HepG2 (cell line): Measurements from ENCODE around the gene FGFR3. TPM values are rescaled to one million over a fixed set of nuclear protein-coding genes. Genes with fewer than 3 reads are reported as not detected.

Source experiments
- KMT2B ChIP-seq: IDR thresholded peaks from 2 replicates; pipeline ENCODE4 v1.6.1; 2016; ENCODE audit warnings: missing genetic modification reagents, missing compliant biosample characterization
- MAZ ChIP-seq, 2 experiments: sonication (generic) in 1 of 2; formaldehyde crosslinking in 1 of 2; IDR thresholded peaks; 2 replicates each; pipeline versions ENCODE4 v1.5.0 to v1.6.1; 2012 to 2020; ENCODE audit warnings: low read depth in 2 of 2, mild to moderate bottlenecking in 2 of 2, borderline replicate concordance in 1 of 2, improper control_type of control experiment in 1 of 2, low read length in 1 of 2, missing genetic modification reagents in 1 of 2, moderate library complexity in 1 of 2
- REPIN1 ChIP-seq: sonication (generic); formaldehyde crosslinking; IDR thresholded peaks from 2 replicates; pipeline ENCODE4 v1.8.0; 2022; ENCODE audit warnings: missing genetic modification reagents, low read depth, mild to moderate bottlenecking, borderline replicate concordance
- SATB2 ChIP-seq: sonication (generic); formaldehyde crosslinking; IDR thresholded peaks from 2 replicates; pipeline ENCODE4 v1.5.0; 2020; ENCODE audit warnings: missing genetic modification reagents
- SUZ12 ChIP-seq: fragments of 150-350 bp; IDR thresholded peaks from 2 replicates; pipeline ENCODE4 v1.6.1; 2014; ENCODE audit warnings: low read depth, low read length
- TBX3 ChIP-seq: fragments of 450-650 bp; IDR thresholded peaks from 2 replicates; pipeline ENCODE4 v1.6.1; 2017; ENCODE audit warnings: antibody characterized with exemption, mild to moderate bottlenecking, inconsistent platforms, borderline replicate concordance
- ZFY ChIP-seq: sonication (generic); formaldehyde crosslinking; IDR thresholded peaks from 2 replicates; pipeline ENCODE4 v1.4.0; 2020; ENCODE audit warnings: missing genetic modification reagents
- ZNF235 ChIP-seq: sonication (generic); formaldehyde crosslinking; IDR thresholded peaks from 2 replicates; pipeline ENCODE4 v1.8.1; 2023; ENCODE audit warnings: mild to moderate bottlenecking, missing genetic modification reagents, borderline replicate concordance
- ZNF543 ChIP-seq: sonication (generic); formaldehyde crosslinking; IDR thresholded peaks from 2 replicates; pipeline ENCODE4 v1.4.0; 2020; ENCODE audit warnings: mild to moderate bottlenecking, missing genetic modification reagents
- ZNF567 ChIP-seq: sonication (generic); formaldehyde crosslinking; IDR thresholded peaks from 2 replicates; pipeline ENCODE4 v1.8.1; 2023; ENCODE audit warnings: mild to moderate bottlenecking, missing genetic modification reagents, borderline replicate concordance
- ZNF7 ChIP-seq: IDR thresholded peaks from 2 replicates; pipeline ENCODE4 v1.6.1; 2016; ENCODE audit warnings: missing biosample characterization, missing genetic modification reagents
- ZNF724P ChIP-seq: sonication (generic); formaldehyde crosslinking; IDR thresholded peaks from 2 replicates; pipeline ENCODE4 v1.8.0; 2022; ENCODE audit warnings: missing genetic modification reagents, borderline replicate concordance
- ZNF737 ChIP-seq: sonication (generic); formaldehyde crosslinking; IDR thresholded peaks from 2 replicates; pipeline ENCODE4 v1.5.0; 2020; ENCODE audit warnings: missing genetic modification reagents, mild to moderate bottlenecking, borderline replicate concordance
- ZNF75D ChIP-seq: sonication (generic); formaldehyde crosslinking; IDR thresholded peaks from 2 replicates; pipeline ENCODE4 v1.8.1; 2023; ENCODE audit warnings: missing genetic modification reagents, mild to moderate bottlenecking, borderline replicate concordance
- ZSCAN29 ChIP-seq: sonication (generic); formaldehyde crosslinking; conservative IDR thresholded peaks from 2 replicates; pipeline ENCODE4 v1.4.0; 2020; ENCODE audit warnings: mild to moderate bottlenecking, missing genetic modification reagents
- ZZZ3 ChIP-seq: sonication (generic); formaldehyde crosslinking; IDR thresholded peaks from 2 replicates; pipeline ENCODE4 v1.4.0; 2020; ENCODE audit warnings: missing genetic modification reagents, mild to moderate bottlenecking, borderline replicate concordance
- polyA plus RNA-seq, 8 experiments: library from polyadenylated mRNA; depleted of rRNA in 3 of 8; stranded (reverse) in 7 of 8; unstranded in 1 of 8; fragments of >200 nt; fragmentation: Illumina TruSeq in 4 of 8; extraction: Trizol in 4 of 8; gene quantifications; 2 replicates each; pipeline versions ENCODE4 v1.2.1 to v1.2.3, GENCODE V29; 2011 to 2016; ENCODE audit warnings: low read depth in 4 of 8, missing spikeins in 1 of 8, mixed read lengths in 1 of 8; ENCODE audit not compliant: insufficient read depth in 1 of 8
- total RNA-seq, 5 experiments: library from RNA; depleted of rRNA; stranded (reverse); fragments of >200 nt; fragmentation: Illumina TruSeq; extraction: Trizol; gene quantifications; 2 replicates each; pipeline ENCODE4 v1.2.3, GENCODE V29; 2016; ENCODE audit warnings: low read depth in 1 of 5
- TF ChIP-seq, protein P1 (sequence below): sonication (generic); formaldehyde crosslinking; IDR thresholded peaks from 2 replicates; pipeline ENCODE4 v1.5.1; 2020; ENCODE audit warnings: mild to moderate bottlenecking, missing genetic modification reagents, moderate library complexity
- TF ChIP-seq, protein P2 (sequence below): sonication (generic); formaldehyde crosslinking; IDR thresholded peaks from 2 replicates; pipeline ENCODE4 v1.8.0; 2023; ENCODE audit warnings: mild to moderate bottlenecking, missing genetic modification reagents
- TF ChIP-seq, protein P3 (sequence below): IDR thresholded peaks from 2 replicates; pipeline ENCODE4 v1.6.1; 2016; ENCODE audit warnings: mild to moderate bottlenecking
- TF ChIP-seq, protein P4 (sequence below): sonication (generic); formaldehyde crosslinking; IDR thresholded peaks from 2 replicates; pipeline ENCODE4 v1.4.0; 2020; ENCODE audit warnings: missing genetic modification reagents

FGFR3 gene
- total and polyA plus RNA-seq, 2 of the 13 experiments (the other 11 are each of a cell fraction or from before 2014, with no cell fraction given), result 103 to 109 TPM

DNA sequence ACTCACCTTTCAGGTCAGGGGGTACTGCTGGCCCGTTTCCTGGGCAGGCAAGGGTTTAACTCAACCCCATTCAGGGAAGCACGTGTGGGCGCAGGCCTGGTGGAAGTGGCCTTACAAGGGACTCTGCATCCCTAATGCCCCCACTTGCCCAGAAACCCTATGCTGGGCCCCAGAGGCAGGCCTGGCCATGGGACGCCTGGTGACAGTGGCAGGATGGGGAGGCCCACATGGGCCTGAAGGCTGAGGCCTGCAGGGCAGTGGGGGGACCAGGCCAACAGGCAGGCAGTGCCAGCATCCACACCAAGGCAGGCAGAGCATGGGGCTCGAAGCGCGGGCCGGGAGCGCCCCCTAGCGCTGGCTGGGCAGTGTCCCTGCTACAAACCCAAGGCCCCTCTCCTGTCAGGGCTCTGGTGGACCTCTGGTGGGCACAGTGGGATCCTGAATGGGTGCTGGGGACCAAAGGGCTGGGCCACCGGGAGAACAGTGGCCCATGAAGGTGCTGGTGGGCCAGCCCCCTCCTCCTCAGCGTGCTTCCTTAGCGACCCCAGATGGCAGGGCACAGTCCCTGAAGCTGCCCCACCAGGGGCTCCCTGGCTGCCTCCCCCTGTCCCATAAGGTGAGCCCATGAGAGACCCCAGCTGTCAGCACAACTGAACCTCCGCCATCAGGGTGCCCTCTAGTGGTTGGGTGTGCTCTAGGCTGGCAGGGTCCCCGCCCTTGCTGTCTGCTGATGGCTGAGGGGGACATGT is 16.8 kb downstream of the FGFR3 start (continued):
- TF ChIP-seq ZNF75D (CRISPR knock-in tag), result no peak
- no peak for TF ChIP-seq MAZ (IDR thresholded peaks at IDR 0.05; ENCODE audit: borderline replicate concordance, low read depth, low read length)
- peak; percentile 97 for TF ChIP-seq MAZ (CRISPR knock-in tag; IDR thresholded peaks at IDR 0.05; ENCODE audit: low read depth)
- peak; percentile 67; the same call in 1 of the 2 replicates for TF ChIP-seq ZNF737 (CRISPR knock-in tag)
- no peak for TF ChIP-seq KMT2B (CRISPR knock-in tag)
- no peak for TF ChIP-seq ZSCAN29 (CRISPR knock-in tag)
- TF ChIP-seq, protein P1, sequence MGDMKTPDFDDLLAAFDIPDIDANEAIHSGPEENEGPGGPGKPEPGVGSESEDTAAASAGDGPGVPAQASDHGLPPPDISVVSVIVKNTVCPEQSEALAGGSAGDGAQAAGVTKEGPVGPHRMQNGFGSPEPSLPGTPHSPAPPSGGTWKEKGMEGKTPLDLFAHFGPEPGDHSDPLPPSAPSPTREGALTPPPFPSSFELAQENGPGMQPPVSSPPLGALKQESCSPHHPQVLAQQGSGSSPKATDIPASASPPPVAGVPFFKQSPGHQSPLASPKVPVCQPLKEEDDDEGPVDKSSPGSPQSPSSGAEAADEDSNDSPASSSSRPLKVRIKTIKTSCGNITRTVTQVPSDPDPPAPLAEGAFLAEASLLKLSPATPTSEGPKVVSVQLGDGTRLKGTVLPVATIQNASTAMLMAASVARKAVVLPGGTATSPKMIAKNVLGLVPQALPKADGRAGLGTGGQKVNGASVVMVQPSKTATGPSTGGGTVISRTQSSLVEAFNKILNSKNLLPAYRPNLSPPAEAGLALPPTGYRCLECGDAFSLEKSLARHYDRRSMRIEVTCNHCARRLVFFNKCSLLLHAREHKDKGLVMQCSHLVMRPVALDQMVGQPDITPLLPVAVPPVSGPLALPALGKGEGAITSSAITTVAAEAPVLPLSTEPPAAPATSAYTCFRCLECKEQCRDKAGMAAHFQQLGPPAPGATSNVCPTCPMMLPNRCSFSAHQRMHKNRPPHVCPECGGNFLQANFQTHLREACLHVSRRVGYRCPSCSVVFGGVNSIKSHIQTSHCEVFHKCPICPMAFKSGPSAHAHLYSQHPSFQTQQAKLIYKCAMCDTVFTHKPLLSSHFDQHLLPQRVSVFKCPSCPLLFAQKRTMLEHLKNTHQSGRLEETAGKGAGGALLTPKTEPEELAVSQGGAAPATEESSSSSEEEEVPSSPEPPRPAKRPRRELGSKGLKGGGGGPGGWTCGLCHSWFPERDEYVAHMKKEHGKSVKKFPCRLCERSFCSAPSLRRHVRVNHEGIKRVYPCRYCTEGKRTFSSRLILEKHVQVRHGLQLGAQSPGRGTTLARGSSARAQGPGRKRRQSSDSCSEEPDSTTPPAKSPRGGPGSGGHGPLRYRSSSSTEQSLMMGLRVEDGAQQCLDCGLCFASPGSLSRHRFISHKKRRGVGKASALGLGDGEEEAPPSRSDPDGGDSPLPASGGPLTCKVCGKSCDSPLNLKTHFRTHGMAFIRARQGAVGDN (CRISPR knock-in tag), result peak; percentile 95
- TF ChIP-seq, protein P2, sequence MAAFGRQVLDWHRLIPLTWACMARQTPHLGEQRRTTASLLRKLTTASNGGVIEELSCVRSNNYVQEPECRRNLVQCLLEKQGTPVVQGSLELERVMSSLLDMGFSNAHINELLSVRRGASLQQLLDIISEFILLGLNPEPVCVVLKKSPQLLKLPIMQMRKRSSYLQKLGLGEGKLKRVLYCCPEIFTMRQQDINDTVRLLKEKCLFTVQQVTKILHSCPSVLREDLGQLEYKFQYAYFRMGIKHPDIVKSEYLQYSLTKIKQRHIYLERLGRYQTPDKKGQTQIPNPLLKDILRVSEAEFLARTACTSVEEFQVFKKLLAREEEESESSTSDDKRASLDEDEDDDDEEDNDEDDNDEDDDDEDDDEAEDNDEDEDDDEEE (CRISPR knock-in tag), result no peak
- peak; percentile 82 for TF ChIP-seq ZFY (CRISPR knock-in tag)
- peak; percentile 95 for TF ChIP-seq REPIN1 (CRISPR knock-in tag)
- no peak for TF ChIP-seq ZNF567 (CRISPR knock-in tag)
- no peak for TF ChIP-seq ZNF235 (CRISPR knock-in tag)
- TF ChIP-seq, protein P3, sequence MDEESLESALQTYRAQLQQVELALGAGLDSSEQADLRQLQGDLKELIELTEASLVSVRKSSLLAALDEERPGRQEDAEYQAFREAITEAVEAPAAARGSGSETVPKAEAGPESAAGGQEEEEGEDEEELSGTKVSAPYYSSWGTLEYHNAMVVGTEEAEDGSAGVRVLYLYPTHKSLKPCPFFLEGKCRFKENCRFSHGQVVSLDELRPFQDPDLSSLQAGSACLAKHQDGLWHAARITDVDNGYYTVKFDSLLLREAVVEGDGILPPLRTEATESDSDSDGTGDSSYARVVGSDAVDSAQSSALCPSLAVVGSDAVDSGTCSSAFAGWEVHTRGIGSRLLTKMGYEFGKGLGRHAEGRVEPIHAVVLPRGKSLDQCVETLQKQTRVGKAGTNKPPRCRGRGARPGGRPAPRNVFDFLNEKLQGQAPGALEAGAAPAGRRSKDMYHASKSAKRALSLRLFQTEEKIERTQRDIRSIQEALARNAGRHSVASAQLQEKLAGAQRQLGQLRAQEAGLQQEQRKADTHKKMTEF (CRISPR knock-in tag), result peak; percentile 81
- TF ChIP-seq ZNF724P (CRISPR knock-in tag), result 0 out of 2 replicates have a peak, but pooled peaks have one; percentile 15
- TF ChIP-seq ZNF7 (CRISPR knock-in tag), result no peak
- TF ChIP-seq, protein P4, sequence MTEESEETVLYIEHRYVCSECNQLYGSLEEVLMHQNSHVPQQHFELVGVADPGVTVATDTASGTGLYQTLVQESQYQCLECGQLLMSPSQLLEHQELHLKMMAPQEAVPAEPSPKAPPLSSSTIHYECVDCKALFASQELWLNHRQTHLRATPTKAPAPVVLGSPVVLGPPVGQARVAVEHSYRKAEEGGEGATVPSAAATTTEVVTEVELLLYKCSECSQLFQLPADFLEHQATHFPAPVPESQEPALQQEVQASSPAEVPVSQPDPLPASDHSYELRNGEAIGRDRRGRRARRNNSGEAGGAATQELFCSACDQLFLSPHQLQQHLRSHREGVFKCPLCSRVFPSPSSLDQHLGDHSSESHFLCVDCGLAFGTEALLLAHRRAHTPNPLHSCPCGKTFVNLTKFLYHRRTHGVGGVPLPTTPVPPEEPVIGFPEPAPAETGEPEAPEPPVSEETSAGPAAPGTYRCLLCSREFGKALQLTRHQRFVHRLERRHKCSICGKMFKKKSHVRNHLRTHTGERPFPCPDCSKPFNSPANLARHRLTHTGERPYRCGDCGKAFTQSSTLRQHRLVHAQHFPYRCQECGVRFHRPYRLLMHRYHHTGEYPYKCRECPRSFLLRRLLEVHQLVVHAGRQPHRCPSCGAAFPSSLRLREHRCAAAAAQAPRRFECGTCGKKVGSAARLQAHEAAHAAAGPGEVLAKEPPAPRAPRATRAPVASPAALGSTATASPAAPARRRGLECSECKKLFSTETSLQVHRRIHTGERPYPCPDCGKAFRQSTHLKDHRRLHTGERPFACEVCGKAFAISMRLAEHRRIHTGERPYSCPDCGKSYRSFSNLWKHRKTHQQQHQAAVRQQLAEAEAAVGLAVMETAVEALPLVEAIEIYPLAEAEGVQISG, result peak; percentile 41; the same call in 1 of the 2 replicates
- TF ChIP-seq ZNF543 (CRISPR knock-in tag), result no peak
- TF ChIP-seq ZZZ3 (CRISPR knock-in tag), result no peak
- TF ChIP-seq SATB2 (CRISPR knock-in tag), result no peak
- TF ChIP-seq SUZ12, result no peak
- no peak for TF ChIP-seq TBX3
